Cardiac fibroblast (primary cell): ENCODE measurements around the gene EVA1A.

Experiments
- DNase-seq, 2 donors: peaks; one replicate each; pipeline versions ENCODE4 v3.0.0 to v3.0.0-alpha.2; 2010; ENCODE audit warnings: low read depth in 2 of 2
- H3K4me3 ChIP-seq, 2 donors: replicated peaks in 1 of 2; 1 replicate in 1 of 2; 2 replicates in 1 of 2; pipeline ENCODE4 v1.5.1; 2011; ENCODE audit warnings: low read depth in 2 of 2, low read length in 2 of 2, mild to moderate bottlenecking in 2 of 2, moderate library complexity in 1 of 2
- TF ChIP-seq, protein P1 (sequence below): IDR thresholded peaks from one replicate; pipeline ENCODE4 v1.5.1; 2011; ENCODE audit warnings: low read depth, mild to moderate bottlenecking, low read length, inconsistent platforms

EVA1A gene

DNA sequence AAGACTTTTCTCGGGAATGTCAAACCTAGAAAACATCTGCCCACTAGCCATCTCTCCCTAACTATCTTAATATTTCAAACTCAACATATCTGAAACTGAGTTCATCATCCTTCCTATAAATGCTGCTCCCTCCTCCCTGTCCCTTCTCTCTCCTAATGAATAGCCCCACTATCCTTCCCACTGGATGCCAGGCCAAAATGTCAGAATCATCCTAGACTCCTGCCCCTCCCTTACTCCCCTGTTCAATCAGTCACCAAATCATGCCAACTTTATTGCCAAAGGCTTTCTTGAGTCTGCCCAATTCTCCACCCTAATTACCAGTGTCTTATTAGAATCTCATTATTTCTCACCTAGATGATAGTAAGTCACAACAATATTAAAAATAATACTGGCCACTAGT lies 8.5 kb downstream of the EVA1A start:
- TF ChIP-seq, protein P1, sequence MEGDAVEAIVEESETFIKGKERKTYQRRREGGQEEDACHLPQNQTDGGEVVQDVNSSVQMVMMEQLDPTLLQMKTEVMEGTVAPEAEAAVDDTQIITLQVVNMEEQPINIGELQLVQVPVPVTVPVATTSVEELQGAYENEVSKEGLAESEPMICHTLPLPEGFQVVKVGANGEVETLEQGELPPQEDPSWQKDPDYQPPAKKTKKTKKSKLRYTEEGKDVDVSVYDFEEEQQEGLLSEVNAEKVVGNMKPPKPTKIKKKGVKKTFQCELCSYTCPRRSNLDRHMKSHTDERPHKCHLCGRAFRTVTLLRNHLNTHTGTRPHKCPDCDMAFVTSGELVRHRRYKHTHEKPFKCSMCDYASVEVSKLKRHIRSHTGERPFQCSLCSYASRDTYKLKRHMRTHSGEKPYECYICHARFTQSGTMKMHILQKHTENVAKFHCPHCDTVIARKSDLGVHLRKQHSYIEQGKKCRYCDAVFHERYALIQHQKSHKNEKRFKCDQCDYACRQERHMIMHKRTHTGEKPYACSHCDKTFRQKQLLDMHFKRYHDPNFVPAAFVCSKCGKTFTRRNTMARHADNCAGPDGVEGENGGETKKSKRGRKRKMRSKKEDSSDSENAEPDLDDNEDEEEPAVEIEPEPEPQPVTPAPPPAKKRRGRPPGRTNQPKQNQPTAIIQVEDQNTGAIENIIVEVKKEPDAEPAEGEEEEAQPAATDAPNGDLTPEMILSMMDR: no peak
- no peak overlapping the region for H3K4me3 ChIP-seq
- no peak for DNase-seq

DNA sequence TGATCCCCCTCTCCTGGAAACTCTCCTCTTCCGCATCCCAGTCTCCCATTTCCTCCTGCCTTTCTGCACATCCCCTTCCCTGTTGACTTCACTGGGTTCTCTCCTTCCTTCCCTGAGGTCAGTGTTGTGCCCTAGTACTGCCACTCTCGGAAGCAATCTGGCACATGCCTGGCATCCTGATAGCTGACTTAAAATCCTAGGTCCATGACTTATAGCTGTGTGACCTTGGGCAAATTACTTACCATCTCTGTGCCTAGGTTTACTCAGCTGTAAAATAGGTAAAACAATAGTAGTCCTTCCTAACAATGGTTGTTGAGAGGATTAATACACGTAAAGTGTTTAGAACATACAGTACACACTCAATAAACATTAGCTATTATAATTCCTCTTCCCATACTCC lies 9.3 kb downstream of the EVA1A start:
- DNase-seq: no peak
- TF ChIP-seq, protein P1: no peak
- H3K4me3 ChIP-seq: no peak overlapping the region

DNA sequence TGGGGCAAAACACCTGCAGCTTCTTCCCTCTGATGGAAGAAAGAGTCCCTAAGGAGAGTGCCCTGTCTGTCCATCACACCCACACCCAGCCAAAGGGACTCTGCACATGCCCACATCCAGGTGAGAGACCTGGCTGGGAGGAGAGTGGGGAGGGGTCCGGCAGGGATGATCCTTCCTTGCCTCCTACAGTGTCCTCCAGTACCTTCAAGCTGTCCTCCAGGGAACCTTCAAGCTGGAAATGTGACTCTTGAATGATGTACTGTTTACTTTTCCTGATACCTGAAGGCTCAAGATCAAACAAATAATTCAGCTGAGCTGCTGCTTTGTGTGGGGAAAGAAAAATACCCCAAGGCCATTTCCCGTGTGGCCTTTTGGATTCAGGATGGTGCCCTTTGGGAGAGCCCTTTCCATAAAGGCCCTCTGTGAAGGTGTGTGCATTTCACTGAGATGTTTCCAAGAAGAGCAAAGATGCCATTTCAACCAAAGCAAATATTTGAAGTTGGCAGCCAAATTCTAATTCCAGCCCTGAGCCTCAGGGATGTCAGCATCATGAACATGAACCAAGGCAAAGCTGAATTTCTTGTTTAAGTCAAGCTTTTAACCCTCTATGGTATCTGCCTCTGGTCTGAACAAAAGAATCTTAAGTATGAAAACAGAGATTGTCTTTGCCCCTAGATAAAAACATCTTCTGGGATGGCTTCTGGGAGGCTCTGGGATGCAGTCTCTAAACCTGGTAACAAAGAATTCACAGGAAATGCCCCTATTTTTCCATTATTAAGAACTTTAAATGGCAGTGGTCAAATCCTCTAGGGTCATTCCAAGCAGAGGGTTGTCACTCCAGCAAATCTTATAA lies 11.1 kb downstream of the EVA1A start:
- TF ChIP-seq, protein P1: no peak
- no peak overlapping the region for H3K4me3 ChIP-seq
- no peak for DNase-seq

DNA sequence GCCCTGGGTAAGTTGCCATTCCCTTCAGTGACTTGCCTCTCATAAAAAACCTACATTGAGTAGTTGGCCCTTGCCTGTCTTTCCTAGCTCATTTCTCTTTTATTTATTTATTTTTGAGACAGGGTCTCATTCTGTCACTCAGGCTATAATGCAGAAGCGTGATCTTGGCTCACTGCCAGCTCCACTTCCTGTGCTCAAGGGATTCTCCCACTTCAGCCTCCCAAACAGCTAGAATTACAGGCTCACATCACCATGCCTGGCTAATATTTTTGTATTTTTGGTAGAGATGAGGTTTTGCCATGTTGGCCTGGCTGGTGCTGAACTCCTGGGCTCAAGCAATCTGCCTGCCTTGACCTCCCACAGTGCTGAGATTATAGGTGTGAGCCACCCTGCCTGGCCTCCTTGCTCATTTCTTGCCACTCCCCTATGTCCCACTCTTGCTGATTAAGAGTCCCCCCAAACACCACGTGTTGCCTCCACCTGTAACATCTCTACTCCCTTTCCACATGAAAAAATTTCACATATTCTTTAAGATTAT lies 12.6 kb downstream of the EVA1A start:
- DNase-seq: peak in 1 of 2 donors; percentile 28
- TF ChIP-seq, protein P1: no peak
- no peak overlapping the region for H3K4me3 ChIP-seq

DNA sequence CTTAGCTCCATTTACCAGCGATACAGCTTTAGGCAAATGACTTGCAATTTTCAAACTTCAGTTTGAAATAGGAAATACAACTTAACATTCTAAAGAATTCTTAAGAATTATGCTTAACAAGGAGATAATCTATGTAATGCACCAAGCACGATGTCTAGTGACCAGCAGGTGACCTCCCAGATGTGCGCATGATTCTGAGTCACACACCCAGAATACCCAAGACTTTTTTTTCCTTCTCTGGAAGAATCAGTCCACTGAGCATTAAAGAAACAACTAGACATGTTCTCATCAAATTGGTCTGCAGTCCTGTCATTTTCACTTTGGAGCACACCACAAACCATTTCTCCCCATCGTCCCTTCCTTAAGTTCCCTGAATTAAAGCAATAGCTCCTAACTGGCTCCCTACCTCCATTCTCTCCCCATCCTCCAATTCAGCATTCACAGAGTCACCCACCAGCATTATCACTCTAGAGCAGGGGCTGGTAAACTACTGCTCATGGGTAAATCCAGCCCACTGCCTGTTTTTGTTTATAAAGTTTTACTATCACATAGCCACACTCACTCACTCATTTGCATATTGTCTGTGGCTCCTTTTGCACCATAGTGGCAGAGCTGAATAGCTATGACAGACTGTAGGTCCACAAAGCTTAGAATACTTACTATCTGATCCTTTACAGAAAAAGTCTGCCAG lies 13.2 kb downstream of the EVA1A start:
- TF ChIP-seq, protein P1: no peak
- H3K4me3 ChIP-seq: no peak overlapping the region
- peak; percentile 34 to 82 for DNase-seq

DNA sequence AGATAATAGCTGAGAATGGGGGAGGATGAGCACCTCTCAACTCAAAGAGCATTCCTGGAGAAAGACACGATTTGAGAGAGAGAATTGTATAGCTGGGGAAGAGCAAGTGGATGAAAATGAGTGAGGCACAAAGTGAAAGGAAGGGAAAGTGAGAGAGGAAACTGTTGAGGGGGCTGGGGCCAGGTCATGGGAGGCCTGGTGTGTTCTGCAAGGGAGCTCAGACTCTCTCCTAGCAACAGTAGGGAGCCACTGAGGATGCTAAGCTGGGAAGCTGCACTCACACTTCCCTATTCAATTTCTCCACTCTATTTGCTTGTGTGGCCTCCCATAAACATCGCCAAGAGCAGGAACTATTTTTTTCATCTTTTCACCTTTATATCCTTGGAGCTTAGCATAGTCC lies 14.8 kb downstream of the EVA1A start:
- TF ChIP-seq, protein P1: no peak
- no peak overlapping the region for H3K4me3 ChIP-seq
- DNase-seq: no peak
